Measurements from ENCODE around the gene CFAP46. TPM values are rescaled to one million over a fixed set of nuclear protein-coding genes. Genes with fewer than 3 reads are reported as not detected.

The CFAP46 gene
- total RNA-seq, 1 donor = under 0.01 TPM

GRCh38 chr10:132945125-132945893, 2.9 kb upstream of the CFAP46 start:
- Histone ChIP-seq H3K4me1 (ENCODE audit: insufficient read depth, low read length) (no peaks in the 10 kb centered on the region), H3K27me3 (ENCODE audit: insufficient read depth, low read length) (peaks cover 25% of the 10 kb centered on the region), H3K9me3 (ENCODE audit: low read depth, low read length) (no peaks in the 10 kb centered on the region), H3K4me3 (ENCODE audit: insufficient read depth, low read length) (no peak overlapping the region), H3K79me2 (ENCODE audit: insufficient read depth, low read length) (no peaks in the 10 kb centered on the region), H3K36me3 (ENCODE audit: insufficient read depth, low read length) (no peaks in the 10 kb centered on the region), H3K27ac (ENCODE audit: low read depth, low read length) (no peak overlapping the region), H4K20me1 (ENCODE audit: insufficient read depth, low read length) (no peaks in the 10 kb centered on the region), H3K4me2 (ENCODE audit: insufficient read depth, low read length) (no peak overlapping the region), H2AFZ (ENCODE audit: low read length) (no peak overlapping the region)
- DNase-seq (ENCODE audit: insufficient read length, low spot score, missing footprints) = peak; percentile 72
- TF ChIP-seq CTCF (IDR thresholded peaks at IDR 0.05; ENCODE audit: extremely low read depth, low read depth, low read length) = no peak

GRCh38 chr10:132944510-132944909, 2.1 kb upstream of the CFAP46 start:
- DNase-seq (ENCODE audit: insufficient read length, low spot score, missing footprints) = peak; percentile 22
- H3K4me2 ChIP-seq (ENCODE audit: insufficient read depth, low read length) = no peak overlapping the region
- H3K36me3 ChIP-seq (ENCODE audit: insufficient read depth, low read length) = no peaks in the 10 kb centered on the region
- no peak overlapping the region for H2AFZ ChIP-seq (ENCODE audit: low read length)
- H3K27me3 ChIP-seq (ENCODE audit: insufficient read depth, low read length) = peaks cover 17% of the 10 kb centered on the region
- no peak overlapping the region for H3K27ac ChIP-seq (ENCODE audit: low read depth, low read length)
- no peak for TF ChIP-seq CTCF (IDR thresholded peaks at IDR 0.05; ENCODE audit: extremely low read depth, low read depth, low read length)
- H3K4me3 ChIP-seq (ENCODE audit: insufficient read depth, low read length) = no peak overlapping the region
- H3K79me2 ChIP-seq (ENCODE audit: insufficient read depth, low read length) = no peaks in the 10 kb centered on the region
- no peaks in the 10 kb centered on the region for H3K9me3 ChIP-seq (ENCODE audit: low read depth, low read length)
- no peaks in the 10 kb centered on the region for H4K20me1 ChIP-seq (ENCODE audit: insufficient read depth, low read length)
- no peaks in the 10 kb centered on the region for H3K4me1 ChIP-seq (ENCODE audit: insufficient read depth, low read length)

GRCh38 chr10:132943791-132944404, 1.5 kb upstream of the CFAP46 start:
- Histone ChIP-seq H3K4me3 (ENCODE audit: insufficient read depth, low read length) (no peak overlapping the region), H4K20me1 (ENCODE audit: insufficient read depth, low read length) (no peaks in the 10 kb centered on the region), H3K27me3 (ENCODE audit: insufficient read depth, low read length) (peaks cover 14% of the 10 kb centered on the region), H3K36me3 (ENCODE audit: insufficient read depth, low read length) (no peaks in the 10 kb centered on the region), H3K4me2 (ENCODE audit: insufficient read depth, low read length) (no peak overlapping the region), H3K79me2 (ENCODE audit: insufficient read depth, low read length) (no peaks in the 10 kb centered on the region), H3K27ac (ENCODE audit: low read depth, low read length) (no peak overlapping the region), H2AFZ (ENCODE audit: low read length) (no peak overlapping the region), H3K9me3 (ENCODE audit: low read depth, low read length) (no peaks in the 10 kb centered on the region), H3K4me1 (ENCODE audit: insufficient read depth, low read length) (no peaks in the 10 kb centered on the region)
- peak; percentile 81 for DNase-seq (ENCODE audit: insufficient read length, low spot score, missing footprints)
- no peak for TF ChIP-seq CTCF (IDR thresholded peaks at IDR 0.05; ENCODE audit: extremely low read depth, low read depth, low read length)

GRCh38 chr10:132943058-132943790, 854 bp upstream of the CFAP46 start:
- peak overlapping the region; percentile 72 for H3K4me2 ChIP-seq (ENCODE audit: insufficient read depth, low read length)
- peak; percentile 85 for DNase-seq (ENCODE audit: insufficient read length, low spot score, missing footprints)
- H2AFZ ChIP-seq (ENCODE audit: low read length) = peak overlapping the region; percentile 59
- H3K27ac ChIP-seq (ENCODE audit: low read depth, low read length) = no peak overlapping the region
- H3K36me3 ChIP-seq (ENCODE audit: insufficient read depth, low read length) = no peaks in the 10 kb centered on the region
- H3K9me3 ChIP-seq (ENCODE audit: low read depth, low read length) = no peaks in the 10 kb centered on the region
- no peaks in the 10 kb centered on the region for H4K20me1 ChIP-seq (ENCODE audit: insufficient read depth, low read length)
- no peak for TF ChIP-seq CTCF (IDR thresholded peaks at IDR 0.05; ENCODE audit: extremely low read depth, low read depth, low read length)
- H3K4me3 ChIP-seq (ENCODE audit: insufficient read depth, low read length) = peak overlapping the region; percentile 70
- H3K79me2 ChIP-seq (ENCODE audit: insufficient read depth, low read length) = no peaks in the 10 kb centered on the region
- peaks cover 10% of the 10 kb centered on the region for H3K27me3 ChIP-seq (ENCODE audit: insufficient read depth, low read length)
- no peaks in the 10 kb centered on the region for H3K4me1 ChIP-seq (ENCODE audit: insufficient read depth, low read length)
